Measurements from ENCODE around the gene MAD1L1.
A peak's percentile ranks its signal among the peaks of the same experiment; 100 is the strongest.

MAD1L1 gene

GRCh38 chr7:2218444-2218785 is 14.3 kb downstream of the MAD1L1 start:
- DNase-seq (ENCODE audit: low spot score) = no peak

- DNase-seq (ENCODE audit: low spot score) = no peak
Measured at GRCh38 chr7:2217716-2218443, 14.9 kb downstream of the MAD1L1 start.

- DNase-seq (ENCODE audit: low spot score) = no peak
Measured at GRCh38 chr7:2217206-2217605, 15.5 kb downstream of the MAD1L1 start.

- no peak for DNase-seq (ENCODE audit: low spot score)
Measured at GRCh38 chr7:2215851-2216250, 16.9 kb downstream of the MAD1L1 start.

GRCh38 chr7:2214636-2215035 is 18.1 kb downstream of the MAD1L1 start:
- DNase-seq (ENCODE audit: low spot score) = no peak

GRCh38 chr7:2213551-2214215 is 19.1 kb downstream of the MAD1L1 start:
- no peak for DNase-seq (ENCODE audit: low spot score)

- DNase-seq (ENCODE audit: low spot score) = no peak
Measured at GRCh38 chr7:2212906-2213305, 19.8 kb downstream of the MAD1L1 start.

GRCh38 chr7:2211926-2212325 is 20.8 kb downstream of the MAD1L1 start:
- no peak for DNase-seq (ENCODE audit: low spot score)

GRCh38 chr7:2211259-2211880 is 21.4 kb downstream of the MAD1L1 start:
- DNase-seq (ENCODE audit: low spot score) = no peak

- DNase-seq (ENCODE audit: low spot score) = no peak
Measured at GRCh38 chr7:2210551-2211258, 22.0 kb downstream of the MAD1L1 start.

GRCh38 chr7:2209961-2210323 is 22.8 kb downstream of the MAD1L1 start:
- no peak for DNase-seq (ENCODE audit: low spot score)

- DNase-seq (ENCODE audit: low spot score) = peak; percentile 91
Measured at GRCh38 chr7:2209146-2209960, 23.4 kb downstream of the MAD1L1 start.

- no peak for DNase-seq (ENCODE audit: low spot score)
Measured at GRCh38 chr7:2208712-2209111, 24.0 kb downstream of the MAD1L1 start.

- no peak for DNase-seq (ENCODE audit: low spot score)
Measured at GRCh38 chr7:2205036-2205780, 27.5 kb downstream of the MAD1L1 start.

GRCh38 chr7:2204446-2204845 is 28.3 kb downstream of the MAD1L1 start:
- no peak for DNase-seq (ENCODE audit: low spot score)

GRCh38 chr7:2203766-2204300 is 28.9 kb downstream of the MAD1L1 start:
- DNase-seq (ENCODE audit: low spot score) = no peak

GRCh38 chr7:2202901-2203765 is 29.6 kb downstream of the MAD1L1 start:
- no peak for DNase-seq (ENCODE audit: low spot score)

GRCh38 chr7:2202361-2202761 is 30.4 kb downstream of the MAD1L1 start:
- no peak for DNase-seq (ENCODE audit: low spot score)

- peak; percentile 12 for DNase-seq (ENCODE audit: low spot score)
Measured at GRCh38 chr7:2201686-2202360, 30.9 kb downstream of the MAD1L1 start.

Data from D341Med (cell line).